HepG2 (cell line): ENCODE results near the gene MAMDC2.

Experiments
- DMAP1 ChIP-seq: IDR thresholded peaks from 2 replicates; pipeline ENCODE4 v1.6.1; 2016
- EHMT2 ChIP-seq: fragments of 200-600 bp; sonication (generic); IDR thresholded peaks from 2 replicates; pipeline ENCODE4 v1.7.0; 2017; ENCODE audit warnings: antibody characterized with exemption, low read depth, low read length, borderline replicate concordance
- EZH2 ChIP-seq: conservative IDR thresholded peaks from 2 replicates; pipeline ENCODE4 v1.6.1; 2012; ENCODE audit warnings: mild to moderate bottlenecking, low read depth, low read length, moderate library complexity
- GZF1 ChIP-seq: sonication (generic); formaldehyde crosslinking; IDR thresholded peaks from 2 replicates; pipeline ENCODE4 v1.5.1; 2020; ENCODE audit warnings: mild to moderate bottlenecking, missing genetic modification reagents
- NONO ChIP-seq, 2 experiments: fragments of 450-650 bp in 1 of 2; sonication (generic) in 1 of 2; formaldehyde crosslinking in 1 of 2; IDR thresholded peaks in 1 of 2; conservative IDR thresholded peaks in 1 of 2; 2 replicates each; pipeline versions ENCODE4 v1.6.1 to v1.8.0; 2017 to 2022; ENCODE audit warnings: mild to moderate bottlenecking in 1 of 2, missing genetic modification reagents in 1 of 2, moderate library complexity in 1 of 2
- PPARG ChIP-seq: conservative IDR thresholded peaks from 2 replicates; pipeline ENCODE4 v1.6.1; 2016; ENCODE audit warnings: missing biosample characterization, missing genetic modification reagents
- RFX3 ChIP-seq: IDR thresholded peaks from 2 replicates; pipeline ENCODE4 v1.6.1; 2016; ENCODE audit warnings: missing biosample characterization, missing genetic modification reagents
- SP1 ChIP-seq, 2 experiments: fragments of 450-650 bp in 1 of 2; sonication (generic) in 1 of 2; formaldehyde crosslinking in 1 of 2; IDR thresholded peaks; 2 replicates each; pipeline versions ENCODE4 v1.4.0 to v1.6.1; 2016 to 2020; ENCODE audit warnings: missing genetic modification reagents in 1 of 2
- TBL1XR1 ChIP-seq: fragments of 150-350 bp; IDR thresholded peaks from 2 replicates; pipeline ENCODE4 v1.6.1; 2014; ENCODE audit warnings: borderline replicate concordance, low read length; ENCODE audit not compliant: partially characterized antibody
- ZNF160 ChIP-seq: sonication (generic); formaldehyde crosslinking; IDR thresholded peaks from 2 replicates; pipeline ENCODE4 v1.8.0; 2022; ENCODE audit warnings: mild to moderate bottlenecking, inconsistent platforms, missing genetic modification reagents
- ZNF296 ChIP-seq: sonication (generic); formaldehyde crosslinking; conservative IDR thresholded peaks from 2 replicates; pipeline ENCODE4 v1.5.0; 2020; ENCODE audit warnings: mild to moderate bottlenecking, missing genetic modification reagents
- ZNF670 ChIP-seq: sonication (generic); formaldehyde crosslinking; IDR thresholded peaks from 2 replicates; pipeline ENCODE4 v1.8.0; 2022; ENCODE audit warnings: mild to moderate bottlenecking, missing genetic modification reagents, borderline replicate concordance
- TF ChIP-seq, protein P1 (sequence below): sonication (generic); formaldehyde crosslinking; IDR thresholded peaks from 2 replicates; pipeline ENCODE4 v1.5.0; 2020; ENCODE audit warnings: mild to moderate bottlenecking, missing genetic modification reagents, moderate library complexity
- TF ChIP-seq, protein P2 (sequence below): IDR thresholded peaks from 2 replicates; pipeline ENCODE4 v1.6.1; 2012; ENCODE audit warnings: low read depth, low read length, improper control_type of control experiment

DNA sequence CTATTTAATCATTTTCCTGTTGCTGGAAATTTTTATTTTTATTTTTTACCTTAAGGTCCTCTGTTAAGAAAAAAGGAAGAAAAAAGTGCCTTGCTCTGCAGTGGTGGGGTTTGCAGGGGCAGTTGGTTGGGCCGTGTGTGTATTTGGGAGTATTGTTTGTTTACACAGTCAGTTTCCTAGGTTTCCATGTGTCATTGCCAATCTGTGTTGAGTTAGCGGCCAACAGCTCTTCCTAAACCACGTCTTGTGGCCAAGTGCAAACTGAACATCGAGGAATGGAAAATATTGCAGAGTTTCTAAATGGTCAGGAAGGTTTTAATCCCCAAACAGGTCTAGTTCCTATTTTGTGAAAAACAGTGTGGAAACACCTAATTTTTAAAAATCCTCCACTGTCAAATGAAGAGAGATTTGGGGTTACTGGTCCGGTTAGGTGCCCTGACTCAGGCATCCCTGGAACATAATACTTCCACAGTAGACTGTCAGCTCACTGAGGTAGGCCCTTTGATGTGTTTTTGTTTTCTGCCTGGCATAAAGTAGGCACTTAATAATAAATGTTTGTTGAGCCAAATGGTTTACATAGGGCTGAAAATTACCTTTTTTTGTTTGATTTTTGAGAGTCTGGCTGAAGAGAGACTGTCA, 37.0 kb downstream of the MAMDC2 start:
- TF ChIP-seq, protein P1, sequence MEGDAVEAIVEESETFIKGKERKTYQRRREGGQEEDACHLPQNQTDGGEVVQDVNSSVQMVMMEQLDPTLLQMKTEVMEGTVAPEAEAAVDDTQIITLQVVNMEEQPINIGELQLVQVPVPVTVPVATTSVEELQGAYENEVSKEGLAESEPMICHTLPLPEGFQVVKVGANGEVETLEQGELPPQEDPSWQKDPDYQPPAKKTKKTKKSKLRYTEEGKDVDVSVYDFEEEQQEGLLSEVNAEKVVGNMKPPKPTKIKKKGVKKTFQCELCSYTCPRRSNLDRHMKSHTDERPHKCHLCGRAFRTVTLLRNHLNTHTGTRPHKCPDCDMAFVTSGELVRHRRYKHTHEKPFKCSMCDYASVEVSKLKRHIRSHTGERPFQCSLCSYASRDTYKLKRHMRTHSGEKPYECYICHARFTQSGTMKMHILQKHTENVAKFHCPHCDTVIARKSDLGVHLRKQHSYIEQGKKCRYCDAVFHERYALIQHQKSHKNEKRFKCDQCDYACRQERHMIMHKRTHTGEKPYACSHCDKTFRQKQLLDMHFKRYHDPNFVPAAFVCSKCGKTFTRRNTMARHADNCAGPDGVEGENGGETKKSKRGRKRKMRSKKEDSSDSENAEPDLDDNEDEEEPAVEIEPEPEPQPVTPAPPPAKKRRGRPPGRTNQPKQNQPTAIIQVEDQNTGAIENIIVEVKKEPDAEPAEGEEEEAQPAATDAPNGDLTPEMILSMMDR (CRISPR knock-in tag), result no peak
- TF ChIP-seq GZF1 (CRISPR knock-in tag) (no peak), ZNF296 (no peak), SP1 (IDR thresholded peaks at IDR 0.05) (no peak), SP1 (CRISPR knock-in tag; IDR thresholded peaks at IDR 0.05) (no peak), ZNF670 (CRISPR knock-in tag) (no peak), DMAP1 (no peak), TBL1XR1 (no peak), NONO (IDR thresholded peaks at IDR 0.05) (no peak), NONO (CRISPR knock-in tag; conservative IDR thresholded peaks at IDR 0.05) (no peak), EHMT2 (no peak), EZH2 (no peak), RFX3 (CRISPR knock-in tag) (no peak), ZNF160 (CRISPR knock-in tag) (no peak), PPARG (no peak)
- TF ChIP-seq, protein P2, sequence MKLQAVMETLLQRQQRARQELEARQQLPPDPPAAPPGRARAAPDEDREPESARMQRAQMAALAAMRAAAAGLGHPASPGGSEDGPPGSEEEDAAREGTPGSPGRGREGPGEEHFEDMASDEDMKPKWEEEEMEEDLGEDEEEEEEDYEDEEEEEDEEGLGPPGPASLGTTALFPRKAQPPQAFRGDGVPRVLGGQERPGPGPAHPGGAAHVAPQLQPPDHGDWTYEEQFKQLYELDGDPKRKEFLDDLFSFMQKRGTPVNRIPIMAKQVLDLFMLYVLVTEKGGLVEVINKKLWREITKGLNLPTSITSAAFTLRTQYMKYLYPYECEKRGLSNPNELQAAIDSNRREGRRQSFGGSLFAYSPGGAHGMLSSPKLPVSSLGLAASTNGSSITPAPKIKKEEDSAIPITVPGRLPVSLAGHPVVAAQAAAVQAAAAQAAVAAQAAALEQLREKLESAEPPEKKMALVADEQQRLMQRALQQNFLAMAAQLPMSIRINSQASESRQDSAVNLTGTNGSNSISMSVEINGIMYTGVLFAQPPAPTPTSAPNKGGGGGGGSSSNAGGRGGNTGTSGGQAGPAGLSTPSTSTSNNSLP, result no peak
